ENCODE measurements around the gene PEX11G. TPM values are rescaled to one million over a fixed set of nuclear protein-coding genes. Genes with fewer than 3 reads are reported as not detected.

The PEX11G gene
- total RNA-seq, 4 donors from 2014 or later = 2.9 to 5.2 (median 4.1) TPM

Other genes with a start within 250 kb of the PEX11G start
- 100 to 1,000 TPM in 1 of 4 donors, 10 to 100 TPM in 3; 51.5 to 173 (median 77.8) TPM for gene INSR, start 194.6 kb downstream of the PEX11G start, total RNA-seq
- 10 to 100 TPM; 24.2 to 43.5 (median 31.2) TPM for gene ARHGEF18, start 140.1 kb downstream of the PEX11G start, total RNA-seq
- 10 to 100 TPM; 28.7 to 48.5 (median 39.5) TPM for gene ZNF358, start 27.1 kb upstream of the PEX11G start, total RNA-seq
- 10 to 100 TPM; 15.9 to 43.6 (median 29.5) TPM for gene MCOLN1, start 33.6 kb upstream of the PEX11G start, total RNA-seq
- 100 to 1,000 TPM in 1 of 4 donors, 10 to 100 TPM in 3; 57.8 to 112 (median 78.5) TPM for gene PNPLA6, start 46.7 kb upstream of the PEX11G start, total RNA-seq
- gene CAMSAP3, start 106.8 kb upstream of the PEX11G start, total RNA-seq = 10 to 100 TPM; 60.5 to 82.7 (median 63.9) TPM
- 10 to 100 TPM; 45.1 to 68.2 (median 55.5) TPM for gene XAB2, start 140.5 kb upstream of the PEX11G start, total RNA-seq
- 10 to 100 TPM; 11.4 to 17.4 (median 12.6) TPM for gene PET100, start 140.8 kb upstream of the PEX11G start, total RNA-seq
- 1 to 10 TPM; 1.6 to 9.9 (median 1.6) TPM for gene PCP2, start 144.7 kb upstream of the PEX11G start, total RNA-seq
- 10 to 100 TPM; 41.2 to 88.7 (median 50.9) TPM for gene STXBP2, start 148.1 kb upstream of the PEX11G start, total RNA-seq
- not detected for gene RETN, start 180.0 kb upstream of the PEX11G start, total RNA-seq
- 1 to 10 TPM in 1 of 4 donors, not detected in 3; 1.4 TPM for gene MCEMP1, start 188.1 kb upstream of the PEX11G start, total RNA-seq
- 100 to 1,000 TPM in 2 of 4 donors, 10 to 100 TPM in 2; 63.0 to 144 (median 103) TPM for gene TRAPPC5, start 191.8 kb upstream of the PEX11G start, total RNA-seq
- not detected for gene FCER2, start 213.1 kb upstream of the PEX11G start, total RNA-seq
- gene CLEC4G, start 243.1 kb upstream of the PEX11G start, total RNA-seq = 1 to 10 TPM in 1 of 4 donors, under 1 TPM in 1, not detected in 2; 0.49 to 3.9 TPM